Panc1 (cell line): ENCODE data around the gene KANSL1L. TPM values are rescaled to one million over a fixed set of nuclear protein-coding genes. Genes with fewer than 3 reads are reported as not detected.

Source experiments
- ATAC-seq: fragments of 200-7000 bp; cut with Tn5 transposase; 2 replicates; pipeline ENCODE4 v1.9.1; 2020; ENCODE audit warnings: mild to moderate bottlenecking, moderate library complexity
- BruUV-seq: library from RNA; stranded (reverse); fragments of 400-500 nt; replicated peaks from 2 replicates; lab custom pipeline; 2021; lab: Mats Ljungman, UMichigan
- CTCF ChIA-PET: fragments of 300-600 bp; sonication (Branson Sonifier 250); formaldehyde crosslinking; loops from one replicate; lab custom pipeline; 2022; ENCODE audit warnings: antibody characterized with exemption; lab: Charles Lee
- POLR2A ChIA-PET: fragments of 300-600 bp; sonication (Branson Sonifier 250); formaldehyde crosslinking; loops from one replicate; lab custom pipeline; 2022; ENCODE audit warnings: antibody characterized with exemption; lab: Charles Lee
- DNase-seq: peaks from one replicate; pipeline ENCODE4 v3.0.0-alpha.2; 2010; ENCODE audit warnings: low read depth, low spot score
- H3K27ac ChIP-seq: 2 replicates; pipeline ENCODE4 v1.5.1; 2011; ENCODE audit warnings: mild to moderate bottlenecking, low read length, inconsistent platforms
- H3K27me3 ChIP-seq: fragments of 200-500 bp; sonication (Bioruptor generic); 2 replicates; pipeline ENCODE4 v1.6.0; 2014; ENCODE audit warnings: low read length, inconsistent platforms; ENCODE audit not compliant: control insufficient read depth, insufficient read depth
- H3K36me3 ChIP-seq: fragments of 200-500 bp; sonication (Bioruptor generic); 2 replicates; pipeline ENCODE4 v1.5.1; 2014; ENCODE audit warnings: inconsistent platforms, mild to moderate bottlenecking, low read length, moderate library complexity; ENCODE audit not compliant: control insufficient read depth, insufficient read depth
- H3K4me1 ChIP-seq: 2 replicates; pipeline ENCODE4 v1.5.1; 2011; ENCODE audit warnings: inconsistent platforms, mild to moderate bottlenecking, low read length, moderate library complexity; ENCODE audit not compliant: control insufficient read depth, insufficient read depth
- H3K4me3 ChIP-seq, 2 experiments: 2 replicates each; pipeline ENCODE4 v1.5.1; 2011 to 2012; ENCODE audit warnings: low read depth in 2 of 2, low read length in 2 of 2, mild to moderate bottlenecking in 2 of 2, inconsistent platforms in 1 of 2, moderate library complexity in 1 of 2
- H3K9me3 ChIP-seq: fragments of 200-500 bp; sonication (Bioruptor generic); 2 replicates; pipeline ENCODE4 v1.5.1; 2014; ENCODE audit warnings: low read depth, mild to moderate bottlenecking, inconsistent platforms, low read length, moderate library complexity; ENCODE audit not compliant: control insufficient read depth, insufficient read depth
- POLR2AphosphoS5 ChIP-seq: IDR thresholded peaks from 2 replicates; pipeline ENCODE4 v1.6.1; 2012; ENCODE audit warnings: mild to moderate bottlenecking, low read depth, low read length, moderate library complexity
- SIN3A ChIP-seq: IDR thresholded peaks from 2 replicates; pipeline ENCODE4 v1.6.1; 2012; ENCODE audit warnings: low read depth, mild to moderate bottlenecking, low read length, moderate library complexity, borderline replicate concordance; ENCODE audit not compliant: insufficient read depth
- TCF7L2 ChIP-seq: IDR thresholded peaks from 2 replicates; pipeline ENCODE4 v1.6.1; 2011; ENCODE audit warnings: mild to moderate bottlenecking, low read depth, low read length, inconsistent platforms
- in situ Hi-C: cut with HindIII; loops from 2 replicates; pipeline ENCODE4 v1.10.0; 2016; ENCODE audit warnings: low sequenced_read_pairs, low pct_unique_long_range_greater_than_20kb
- intact Hi-C: fragments of 100-400 bp; cut with micrococcal nuclease; formaldehyde crosslinking; loops from one replicate; pipeline ENCODE4 v1.10.0; 2022; ENCODE audit not compliant: unreplicated experiment
- total RNA-seq: library from RNA; stranded (reverse); gene quantifications from one replicate; pipeline ENCODE4 v1.2.1, GENCODE V29; 2021; ENCODE audit not compliant: unreplicated experiment
- TF ChIP-seq, protein P1 (sequence below), 2 experiments: IDR thresholded peaks; 2 replicates each; pipeline ENCODE4 v1.6.1; 2011 to 2012; ENCODE audit warnings: low read depth in 2 of 2, control low read depth in 1 of 2, low read length in 1 of 2, mild to moderate bottlenecking in 1 of 2, moderate library complexity in 1 of 2; ENCODE audit not compliant: insufficient read depth in 1 of 2
- TF ChIP-seq, protein P2 (sequence below): fragments of 450-650 bp; IDR thresholded peaks from 2 replicates; pipeline ENCODE4 v1.5.1; 2017; ENCODE audit warnings: mild to moderate bottlenecking

KANSL1L gene
- total RNA-seq, 1 experiment from 2014 or later: 10.5 TPM

DNA sequence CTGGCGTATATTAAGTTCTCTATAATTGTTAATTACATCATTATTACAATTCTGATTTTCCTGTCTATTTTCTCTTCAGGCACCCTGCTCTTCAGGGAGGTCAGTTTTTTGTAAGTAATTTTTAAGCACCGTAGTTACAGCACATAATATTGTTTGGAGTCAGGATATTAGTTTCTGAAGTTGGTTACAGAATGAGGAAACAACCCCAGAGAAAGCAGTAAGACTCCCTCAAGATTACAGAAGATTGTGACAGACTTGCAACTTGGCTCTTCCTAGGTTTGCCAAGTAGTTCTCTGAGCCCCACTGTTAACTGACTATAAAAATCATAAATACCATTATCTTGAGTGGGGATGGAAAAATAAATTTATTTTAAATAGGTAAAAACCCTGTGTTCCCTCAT is 167.8 kb downstream of the KANSL1L start:
- Histone ChIP-seq H3K4me1 (peaks cover 23% of the 10 kb centered on the region), H3K9me3 (no peaks in the 10 kb centered on the region), H3K36me3 (peaks cover 6% of the 10 kb centered on the region), H3K4me3 (peak overlapping the region; percentile 79 to 85), H3K27ac (peak overlapping the region; percentile 86), H3K27me3 (no peaks in the 10 kb centered on the region)
- CTCF ChIA-PET: no interaction called here
- ATAC-seq (no peak), DNase-seq (no peak)
- intact Hi-C loops: no loop called here
- POLR2A ChIA-PET: no interaction called here
- in situ Hi-C loops: no loop called here
- BruUV-seq: no TSS peak
- TF ChIP-seq POLR2AphosphoS5: no peak
- TF ChIP-seq, protein P1, sequence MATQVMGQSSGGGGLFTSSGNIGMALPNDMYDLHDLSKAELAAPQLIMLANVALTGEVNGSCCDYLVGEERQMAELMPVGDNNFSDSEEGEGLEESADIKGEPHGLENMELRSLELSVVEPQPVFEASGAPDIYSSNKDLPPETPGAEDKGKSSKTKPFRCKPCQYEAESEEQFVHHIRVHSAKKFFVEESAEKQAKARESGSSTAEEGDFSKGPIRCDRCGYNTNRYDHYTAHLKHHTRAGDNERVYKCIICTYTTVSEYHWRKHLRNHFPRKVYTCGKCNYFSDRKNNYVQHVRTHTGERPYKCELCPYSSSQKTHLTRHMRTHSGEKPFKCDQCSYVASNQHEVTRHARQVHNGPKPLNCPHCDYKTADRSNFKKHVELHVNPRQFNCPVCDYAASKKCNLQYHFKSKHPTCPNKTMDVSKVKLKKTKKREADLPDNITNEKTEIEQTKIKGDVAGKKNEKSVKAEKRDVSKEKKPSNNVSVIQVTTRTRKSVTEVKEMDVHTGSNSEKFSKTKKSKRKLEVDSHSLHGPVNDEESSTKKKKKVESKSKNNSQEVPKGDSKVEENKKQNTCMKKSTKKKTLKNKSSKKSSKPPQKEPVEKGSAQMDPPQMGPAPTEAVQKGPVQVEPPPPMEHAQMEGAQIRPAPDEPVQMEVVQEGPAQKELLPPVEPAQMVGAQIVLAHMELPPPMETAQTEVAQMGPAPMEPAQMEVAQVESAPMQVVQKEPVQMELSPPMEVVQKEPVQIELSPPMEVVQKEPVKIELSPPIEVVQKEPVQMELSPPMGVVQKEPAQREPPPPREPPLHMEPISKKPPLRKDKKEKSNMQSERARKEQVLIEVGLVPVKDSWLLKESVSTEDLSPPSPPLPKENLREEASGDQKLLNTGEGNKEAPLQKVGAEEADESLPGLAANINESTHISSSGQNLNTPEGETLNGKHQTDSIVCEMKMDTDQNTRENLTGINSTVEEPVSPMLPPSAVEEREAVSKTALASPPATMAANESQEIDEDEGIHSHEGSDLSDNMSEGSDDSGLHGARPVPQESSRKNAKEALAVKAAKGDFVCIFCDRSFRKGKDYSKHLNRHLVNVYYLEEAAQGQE (IDR thresholded peaks at IDR 0.05; ENCODE audit: insufficient read depth in 1 of 2, low read depth in 2 of 2, low read length in 1 of 2): no peak

DNA sequence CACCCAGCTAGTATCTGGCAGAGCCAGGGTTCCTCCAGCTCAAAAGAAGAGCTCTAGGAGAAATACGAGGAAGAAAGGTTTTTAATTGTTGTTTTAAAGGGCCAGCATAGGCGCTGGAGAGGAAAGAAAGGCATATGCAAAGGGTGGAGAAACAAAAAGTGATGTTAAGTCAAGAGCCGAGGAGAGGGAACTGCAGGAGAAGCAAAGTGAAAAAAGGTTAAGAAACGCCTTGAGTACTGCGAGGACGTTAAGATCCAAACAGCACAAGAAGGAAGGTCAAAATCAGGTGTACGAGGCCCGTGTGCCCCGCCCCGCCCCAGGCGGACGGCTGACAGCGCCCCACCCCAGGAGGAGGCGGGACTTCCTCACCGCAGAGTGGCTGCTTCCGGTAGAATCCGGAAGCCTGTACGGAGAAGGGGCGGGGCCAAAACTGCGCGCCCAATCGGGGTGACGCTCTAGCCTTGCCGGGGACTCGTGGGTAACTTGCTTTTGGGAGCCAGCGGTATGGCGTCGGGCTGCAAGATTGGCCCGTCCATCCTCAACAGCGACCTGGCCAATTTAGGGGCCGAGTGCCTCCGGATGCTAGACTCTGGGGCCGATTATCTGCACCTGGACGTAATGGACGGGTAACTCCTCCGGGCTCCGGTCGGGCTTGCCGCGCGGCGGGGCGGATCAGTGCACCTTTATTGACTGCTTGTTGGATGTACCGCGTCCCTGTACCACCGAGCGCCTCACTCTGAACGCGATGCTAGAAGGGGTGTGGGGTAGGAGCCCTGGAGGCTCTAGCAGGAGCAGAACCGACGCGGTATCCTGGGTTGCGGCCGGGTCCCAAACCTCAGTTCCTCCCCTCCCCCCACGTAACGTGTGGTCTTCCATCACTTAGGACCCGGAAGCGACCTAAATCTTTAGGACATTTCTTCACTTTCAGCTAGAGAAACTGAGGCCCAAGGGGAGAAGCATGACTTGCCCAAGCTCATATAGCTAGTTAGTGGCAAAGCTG is 168.8 kb downstream of the KANSL1L start, which contains the start of gene RPE:
RPE (plus strand) TSS at position 481 of the 1,000 bp plus-strand sequence; CDS start at position 505, 24 bp downstream.
- DNase-seq (peak; percentile 60), ATAC-seq (peak; percentile 100)
- intact Hi-C loops: no loop called here
- TF ChIP-seq POLR2AphosphoS5 (peak; percentile 86), SIN3A (0 out of 2 replicates have a peak, but pooled peaks have one; percentile 53), TCF7L2 (no peak)
- TF ChIP-seq, protein P1 (IDR thresholded peaks at IDR 0.05; ENCODE audit: insufficient read depth in 1 of 2, low read depth in 2 of 2, low read length in 1 of 2): no peak
- TF ChIP-seq, protein P2, sequence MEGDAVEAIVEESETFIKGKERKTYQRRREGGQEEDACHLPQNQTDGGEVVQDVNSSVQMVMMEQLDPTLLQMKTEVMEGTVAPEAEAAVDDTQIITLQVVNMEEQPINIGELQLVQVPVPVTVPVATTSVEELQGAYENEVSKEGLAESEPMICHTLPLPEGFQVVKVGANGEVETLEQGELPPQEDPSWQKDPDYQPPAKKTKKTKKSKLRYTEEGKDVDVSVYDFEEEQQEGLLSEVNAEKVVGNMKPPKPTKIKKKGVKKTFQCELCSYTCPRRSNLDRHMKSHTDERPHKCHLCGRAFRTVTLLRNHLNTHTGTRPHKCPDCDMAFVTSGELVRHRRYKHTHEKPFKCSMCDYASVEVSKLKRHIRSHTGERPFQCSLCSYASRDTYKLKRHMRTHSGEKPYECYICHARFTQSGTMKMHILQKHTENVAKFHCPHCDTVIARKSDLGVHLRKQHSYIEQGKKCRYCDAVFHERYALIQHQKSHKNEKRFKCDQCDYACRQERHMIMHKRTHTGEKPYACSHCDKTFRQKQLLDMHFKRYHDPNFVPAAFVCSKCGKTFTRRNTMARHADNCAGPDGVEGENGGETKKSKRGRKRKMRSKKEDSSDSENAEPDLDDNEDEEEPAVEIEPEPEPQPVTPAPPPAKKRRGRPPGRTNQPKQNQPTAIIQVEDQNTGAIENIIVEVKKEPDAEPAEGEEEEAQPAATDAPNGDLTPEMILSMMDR: no peak
- Histone ChIP-seq H3K4me3 (peak within 1 kb of the TSS; percentile 79 to 85), H3K36me3 (peaks cover 6% of the 10 kb centered on the region), H3K4me1 (peaks cover 23% of the 10 kb centered on the region), H3K27me3 (no peaks in the 10 kb centered on the region), H3K27ac (peak within 1 kb of the TSS; percentile 98), H3K9me3 (no peaks in the 10 kb centered on the region)
- ChIA-PET POLR2A (no interaction called here), CTCF (no interaction called here)
- no TSS peak for BruUV-seq
- in situ Hi-C loops: no loop called here
